HG03039 (cell line): ENCODE measurements around the gene QSOX2.

Experiments
- ATAC-seq: cut with Tn5 transposase; IDR thresholded peaks from one replicate; pipeline ENCODE4 v1.9.1; 2021; ENCODE audit warnings: mild to moderate bottlenecking, moderate library complexity; ENCODE audit not compliant: unreplicated experiment

QSOX2 gene

GRCh38 chr9:136225748-136226679 is 19.6 kb downstream of the QSOX2 start:
- no peak for ATAC-seq

- ATAC-seq: no peak
These were observed 20.3 kb downstream of the QSOX2 start for GRCh38 chr9:136225366-136225747.

DNA sequence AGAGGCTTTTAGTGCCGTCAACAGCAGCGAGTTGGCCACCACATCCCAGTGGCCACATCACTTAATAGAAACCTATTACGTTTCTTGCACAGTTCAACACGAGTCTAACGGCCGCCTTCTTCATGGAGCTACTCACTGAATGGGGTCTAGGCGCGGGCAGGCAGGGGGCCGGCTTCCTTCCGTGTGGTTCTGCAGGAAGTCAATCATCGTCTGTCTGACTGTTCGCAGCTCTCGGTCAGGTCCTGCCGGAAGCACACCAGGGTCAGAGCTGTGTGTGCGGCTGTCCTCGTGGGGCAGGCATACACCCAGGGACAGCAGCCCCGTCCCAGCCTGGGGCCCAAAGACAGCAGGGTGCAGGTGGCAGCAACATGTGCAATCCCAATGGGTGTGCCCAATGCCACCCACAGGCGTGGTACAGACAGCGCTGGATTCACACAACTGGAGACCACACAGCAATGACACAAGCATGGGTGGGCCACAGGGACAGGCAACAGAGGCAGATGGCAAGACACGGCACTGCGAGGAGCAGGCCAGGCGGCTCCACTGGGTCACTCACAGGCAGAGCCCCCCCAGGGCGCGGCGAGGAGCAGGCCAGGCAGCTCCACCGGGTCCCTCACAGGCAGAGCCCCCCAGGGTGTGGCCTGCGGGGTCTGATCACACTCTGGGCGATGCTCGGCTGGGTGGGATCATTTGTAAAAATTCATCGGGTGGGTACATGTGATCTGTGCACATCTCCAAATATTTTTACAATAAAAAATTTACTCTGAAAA is 21.6 kb downstream of the QSOX2 start:
- no peak for ATAC-seq

GRCh38 chr9:136222906-136223285 is 22.7 kb downstream of the QSOX2 start:
- no peak for ATAC-seq

DNA sequence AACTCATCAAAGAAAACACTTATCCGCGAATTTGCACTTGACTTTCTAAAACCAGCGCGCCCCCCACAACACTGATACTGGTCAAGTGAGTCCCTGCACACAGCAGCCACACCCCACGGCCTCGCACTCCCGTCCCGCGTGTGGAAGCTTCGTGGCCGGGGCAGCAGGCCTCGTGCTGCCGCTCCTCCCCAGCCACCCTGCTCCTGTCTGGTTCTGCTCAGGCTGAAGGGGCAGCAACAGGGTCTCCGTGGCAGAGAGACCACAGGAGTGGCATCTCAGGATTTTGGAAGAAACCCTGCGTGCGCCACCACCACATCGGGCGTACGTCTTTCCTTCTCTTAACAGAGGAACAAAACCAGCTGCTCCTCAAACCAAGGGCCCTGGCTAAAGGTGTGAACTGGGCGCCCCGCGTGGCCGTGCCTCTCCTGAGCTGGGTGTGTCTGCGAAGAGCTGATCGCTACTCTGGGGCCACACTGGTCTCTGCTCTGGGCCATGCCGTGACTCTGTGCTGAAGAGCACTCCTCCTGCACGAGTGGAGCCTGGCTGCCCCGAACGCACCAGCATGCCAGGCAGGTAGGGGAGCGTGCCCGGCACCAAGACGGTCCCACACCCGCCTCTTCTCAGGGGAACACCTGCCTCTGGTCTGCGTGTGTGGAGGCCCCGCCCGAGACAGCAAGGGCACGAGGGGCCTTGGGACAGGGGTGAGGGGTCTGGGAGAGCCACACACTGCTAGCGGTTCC is 23.3 kb downstream of the QSOX2 start:
- no peak for ATAC-seq

DNA sequence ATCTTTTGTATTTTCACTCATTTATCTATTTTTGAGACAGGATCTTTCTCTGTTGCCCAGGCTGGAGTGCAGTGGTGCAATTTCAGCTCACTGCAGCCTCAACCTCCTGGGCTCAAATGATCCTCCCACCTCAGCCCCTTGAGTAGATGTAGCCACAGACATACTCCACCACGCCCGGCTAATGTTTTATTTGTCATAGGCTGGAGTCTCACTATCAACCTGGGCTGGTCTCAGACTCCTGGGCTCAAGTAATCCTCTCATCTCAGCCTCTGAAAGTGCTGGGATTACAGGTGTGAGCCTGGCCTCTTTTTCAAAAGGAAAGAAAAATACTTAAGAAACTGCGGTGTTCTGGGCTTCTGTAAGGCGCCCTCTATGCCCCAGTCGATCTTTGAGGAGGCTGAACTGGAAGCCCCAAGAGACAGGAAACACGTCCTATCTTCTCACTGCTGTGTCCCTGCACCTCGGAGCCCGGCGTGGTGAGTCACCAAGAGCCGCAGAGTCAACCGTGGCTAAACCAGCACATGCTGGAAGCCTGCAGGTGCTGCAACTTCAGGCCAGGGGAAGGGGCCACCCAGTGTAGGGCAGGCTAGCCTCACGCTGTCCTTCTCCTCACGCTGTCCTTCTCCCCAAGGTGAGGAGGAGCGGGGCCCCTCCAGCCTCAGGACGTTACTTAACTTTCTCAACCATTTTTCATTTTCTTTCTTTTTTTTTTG is 25.4 kb downstream of the QSOX2 start:
- ATAC-seq: no peak

- no peak for ATAC-seq
These were observed 26.3 kb downstream of the QSOX2 start for GRCh38 chr9:136219276-136219675.

DNA sequence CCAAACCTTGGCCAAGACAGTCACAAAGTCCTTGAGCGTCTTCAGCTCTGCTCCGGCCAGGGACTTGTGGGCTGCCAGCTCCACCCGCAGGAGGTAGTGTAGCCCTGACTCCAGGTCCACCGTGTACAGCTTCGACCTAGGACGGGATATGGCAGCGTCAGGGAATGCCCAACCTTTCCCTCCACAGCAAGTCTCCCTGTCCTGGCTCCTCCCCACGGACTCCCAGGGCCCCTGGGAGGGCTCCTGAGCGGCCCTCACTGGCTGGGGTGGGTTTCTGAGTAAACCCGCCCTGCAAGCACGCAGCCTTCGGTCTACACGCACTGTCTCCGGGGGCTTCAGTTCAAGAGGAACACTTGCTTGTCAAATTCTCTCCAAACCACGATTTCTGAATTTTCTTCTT is 26.9 kb downstream of the QSOX2 start:
- ATAC-seq: no peak

- ATAC-seq: no peak
These were observed 27.3 kb downstream of the QSOX2 start for GRCh38 chr9:136218271-136218670.

DNA sequence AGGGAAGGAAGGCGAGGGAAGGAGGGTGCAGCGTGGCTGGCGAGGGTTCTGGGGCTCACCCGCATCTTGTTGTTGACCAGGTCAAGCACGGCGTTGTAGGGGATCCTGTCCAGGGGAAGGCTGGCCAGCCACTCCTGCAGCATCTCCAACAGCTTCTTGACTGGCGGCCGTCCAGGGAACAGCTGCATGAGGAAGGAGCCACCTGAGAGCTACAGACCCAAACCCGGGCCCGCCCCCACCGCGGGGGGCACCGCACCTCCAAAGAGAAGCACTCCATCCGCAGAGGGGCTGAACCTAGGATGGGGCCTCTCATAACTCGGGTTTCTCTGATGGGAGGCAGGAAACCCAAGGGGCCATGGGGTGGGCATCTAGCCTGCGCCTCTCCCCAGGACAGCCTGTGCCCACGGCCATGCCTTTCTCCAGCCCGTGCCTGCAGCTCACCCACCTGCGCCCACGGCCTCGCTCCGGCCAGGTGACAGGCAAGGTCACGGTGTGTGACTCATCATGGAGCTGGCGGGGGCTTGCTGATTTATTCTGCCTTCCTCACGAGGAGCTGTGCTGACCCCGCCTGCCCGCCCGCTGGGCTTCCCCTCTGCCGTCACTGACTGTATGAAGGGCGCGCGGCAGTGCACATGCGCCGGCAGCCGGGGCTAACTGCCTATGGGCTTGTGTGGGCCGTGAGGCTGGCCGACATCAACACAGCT is 28.9 kb downstream of the QSOX2 start:
- ATAC-seq: no peak

DNA sequence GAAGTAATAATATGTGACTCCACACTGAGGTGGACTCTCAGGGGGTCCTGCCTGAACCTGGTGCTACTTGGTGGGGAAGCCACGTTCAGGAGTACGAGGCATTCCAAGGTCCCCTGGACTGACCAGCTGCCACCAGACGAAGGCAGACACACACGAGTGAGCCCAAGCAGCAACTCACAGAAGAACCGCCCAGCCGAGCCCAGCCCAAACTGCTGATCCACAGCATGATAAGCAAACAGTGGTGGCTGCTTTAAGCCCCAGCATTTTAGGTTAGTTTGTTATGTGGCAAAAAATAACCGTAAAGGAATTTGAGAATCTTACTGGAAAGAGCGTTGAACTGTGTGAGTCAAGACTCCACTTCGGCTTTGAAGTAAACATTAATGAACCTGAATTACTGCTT is 31.9 kb downstream of the QSOX2 start:
- ATAC-seq: no peak

DNA sequence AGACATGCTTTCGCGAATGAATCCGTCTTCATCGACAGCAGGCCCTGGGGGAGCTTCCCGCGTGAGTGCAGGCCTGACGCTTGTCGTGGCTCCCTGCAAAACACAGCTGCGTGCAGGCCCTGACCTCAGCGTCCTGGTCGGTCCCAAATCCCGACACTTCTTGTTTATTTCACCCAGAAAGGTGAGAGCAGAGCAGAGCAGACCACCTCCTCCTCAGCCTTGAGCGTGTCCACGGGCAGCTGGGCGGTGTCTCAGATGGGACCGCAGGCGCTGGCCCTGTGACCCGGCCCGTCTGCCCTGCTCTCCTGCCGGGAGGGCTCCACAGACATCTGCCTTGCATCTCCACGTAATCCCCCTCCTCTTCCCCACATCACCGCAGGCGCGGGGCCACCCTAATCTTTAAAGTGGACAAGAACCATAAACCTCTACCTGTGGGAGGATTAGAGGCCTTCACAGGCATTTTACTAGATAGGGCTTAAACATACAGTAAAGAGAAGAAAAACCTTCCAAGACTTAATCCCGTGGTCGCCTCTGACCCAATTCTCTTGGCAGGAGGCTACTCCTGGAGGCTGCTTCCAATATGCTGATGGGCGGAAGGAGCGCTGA is 33.2 kb downstream of the QSOX2 start:
- no peak for ATAC-seq

DNA sequence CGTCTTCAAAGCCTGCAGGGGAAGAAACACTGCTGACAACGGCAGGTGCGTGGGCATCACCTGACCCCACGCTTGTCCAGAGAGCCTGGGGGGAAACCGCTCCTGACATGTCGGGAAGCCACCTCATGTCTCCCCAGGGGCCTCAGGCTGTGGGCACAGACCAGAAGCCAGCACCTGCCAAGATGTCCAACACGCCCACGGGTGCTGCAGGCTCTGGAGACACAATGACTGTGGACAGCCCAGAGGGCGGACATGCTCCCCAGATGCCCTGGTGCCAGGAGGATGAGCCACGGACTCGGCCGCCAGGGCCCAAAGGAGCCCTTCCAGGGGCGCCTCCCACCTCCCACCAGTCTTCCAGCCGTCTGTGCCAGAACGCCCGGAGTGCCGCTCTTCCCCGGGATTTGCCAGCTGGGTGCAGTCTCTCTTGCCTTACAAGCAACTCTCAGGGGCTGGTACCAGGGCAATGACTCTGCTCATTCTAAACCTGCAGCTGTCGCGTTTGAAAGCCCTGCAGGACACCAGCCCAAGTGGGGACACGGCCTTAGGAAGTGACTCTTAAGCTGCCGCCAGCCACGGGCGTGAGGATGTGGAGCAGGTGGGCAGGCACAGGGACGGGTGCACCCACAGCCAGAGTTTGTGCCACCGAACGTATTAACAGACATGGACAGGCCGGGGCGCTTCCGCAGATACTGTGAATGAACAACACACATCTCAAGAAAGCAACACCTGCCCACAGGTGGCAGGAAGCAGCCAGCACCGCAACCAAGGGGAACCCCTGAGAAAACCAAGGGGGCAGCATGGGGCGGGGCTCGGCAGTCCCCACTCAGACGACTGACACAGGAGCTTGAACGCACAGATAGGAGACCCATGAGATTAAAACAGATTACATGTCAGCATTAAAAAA is 33.9 kb downstream of the QSOX2 start:
- no peak for ATAC-seq

DNA sequence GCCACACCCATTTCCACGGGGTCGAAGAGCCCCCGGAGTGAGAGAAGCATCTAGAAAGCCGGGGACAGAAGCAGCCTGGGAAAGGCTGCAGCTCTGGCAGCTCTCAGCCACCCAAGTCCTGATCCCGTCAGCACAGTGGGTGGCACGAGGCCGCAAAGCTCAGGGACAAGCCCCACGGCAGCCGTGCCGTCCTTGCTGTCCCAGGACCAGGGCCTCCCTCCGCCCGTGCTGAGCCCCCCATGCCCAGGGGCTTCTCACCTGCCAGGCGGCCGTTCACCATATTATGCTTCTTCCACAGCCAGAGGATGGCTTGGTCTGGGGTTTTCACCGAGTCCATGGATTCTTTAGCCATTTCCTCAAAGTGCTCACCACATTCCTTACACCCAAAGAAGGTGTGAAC is 34.6 kb downstream of the QSOX2 start:
- ATAC-seq: no peak

DNA sequence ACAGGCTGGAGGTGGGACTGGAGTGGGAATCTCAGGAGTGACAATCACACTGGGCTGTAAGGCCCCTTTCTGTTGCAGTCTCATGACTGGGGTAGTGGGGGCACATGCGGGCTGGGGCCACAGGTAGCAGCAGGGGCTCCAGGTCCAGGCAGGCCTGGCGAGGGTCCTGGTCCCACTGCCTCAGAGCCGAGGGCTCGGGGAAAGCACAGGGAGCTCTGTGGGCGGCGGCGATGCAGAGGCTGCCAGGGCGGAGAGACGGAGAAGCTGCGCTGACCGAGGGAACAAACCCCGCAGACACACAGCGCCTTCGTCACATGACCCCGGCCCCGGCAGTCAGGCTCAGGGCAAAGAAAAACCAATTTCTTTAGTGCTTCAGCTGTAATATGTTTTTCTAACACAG is 35.3 kb downstream of the QSOX2 start:
- no peak for ATAC-seq

DNA sequence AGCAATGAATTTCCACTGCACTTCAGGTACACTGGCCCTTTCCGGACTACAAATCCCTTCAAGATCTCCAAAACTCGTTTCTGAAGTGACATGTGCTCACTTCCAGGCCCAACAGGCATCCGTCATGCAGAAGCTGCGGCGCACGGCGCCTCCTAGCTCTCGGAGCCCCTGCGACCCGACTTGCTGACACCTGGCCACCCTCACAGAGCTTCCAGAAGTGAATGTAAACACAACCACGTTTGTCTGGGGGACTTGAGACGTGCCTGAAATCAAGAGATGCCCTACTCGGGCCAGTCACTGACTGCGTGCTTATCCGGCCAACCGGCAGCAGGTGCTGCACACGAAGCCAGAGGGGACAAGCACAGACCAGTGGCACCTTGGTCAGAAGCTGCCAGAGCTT is 35.8 kb downstream of the QSOX2 start:
- ATAC-seq: no peak

DNA sequence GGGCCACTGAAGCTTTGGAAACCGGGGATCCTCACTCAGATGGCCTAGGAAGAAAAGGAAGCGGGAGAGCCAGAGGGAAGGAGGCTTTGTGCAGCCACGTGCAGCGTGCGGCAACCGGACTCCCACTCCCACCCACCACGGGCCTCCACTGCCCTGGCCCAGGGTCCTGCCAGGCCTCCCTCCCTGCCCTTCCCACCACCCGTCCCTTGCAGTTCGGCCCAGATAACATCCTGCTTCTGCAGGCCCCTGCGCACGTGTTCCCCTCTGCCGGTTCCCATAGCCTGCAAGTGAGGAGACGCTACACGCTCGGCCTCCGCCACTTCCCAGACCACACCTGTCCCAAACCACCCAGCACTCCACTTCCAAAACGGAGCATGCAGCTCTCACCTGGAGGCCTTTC is 36.4 kb downstream of the QSOX2 start:
- ATAC-seq: no peak

GRCh38 chr9:136208675-136209074 is 36.9 kb downstream of the QSOX2 start:
- ATAC-seq: no peak

- ATAC-seq: no peak
These were observed 38.0 kb downstream of the QSOX2 start for GRCh38 chr9:136207616-136208015.
